NCI-H446 treated with DMSO at 0.1 percent for 48 hours (cell line): Measurements from ENCODE around the gene SUV39H1.
A peak's percentile ranks its signal among the peaks of the same experiment; 100 is the strongest.
"Not testable (repeated sequence)": the region's sequence is repeated elsewhere in the genome, so short reads cannot be mapped to it uniquely, and the experiment has no call there.

Experiments
- DNase-seq: peaks from one replicate; lab custom pipeline; 2025; lab: John Stamatoyannopoulos, UW

The SUV39H1 gene

GRCh38 chrX:48685416-48685815, 11.1 kb upstream of the SUV39H1 start:
- DNase-seq: no peak

DNA sequence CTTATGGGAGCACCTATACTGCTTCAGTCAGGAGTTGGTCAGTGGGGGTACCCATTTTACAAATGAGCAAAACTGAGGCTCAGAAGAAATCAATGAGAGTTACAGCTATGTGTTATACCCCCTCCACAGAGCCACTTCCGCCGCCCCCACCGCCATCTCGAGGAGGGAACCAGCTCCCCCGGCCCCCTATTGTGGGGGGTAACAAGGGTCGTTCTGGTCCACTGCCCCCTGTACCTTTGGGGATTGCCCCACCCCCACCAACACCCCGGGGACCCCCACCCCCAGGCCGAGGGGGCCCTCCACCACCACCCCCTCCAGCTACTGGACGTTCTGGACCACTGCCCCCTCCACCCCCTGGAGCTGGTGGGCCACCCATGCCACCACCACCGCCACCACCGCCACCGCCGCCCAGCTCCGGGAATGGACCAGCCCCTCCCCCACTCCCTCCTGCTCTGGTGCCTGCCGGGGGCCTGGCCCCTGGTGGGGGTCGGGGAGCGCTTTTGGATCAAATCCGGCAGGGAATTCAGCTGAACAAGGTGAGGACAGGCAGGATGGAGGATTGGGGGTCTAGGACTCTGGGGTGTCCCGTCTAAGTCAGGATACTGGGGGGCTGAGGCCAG, 7.9 kb upstream of the SUV39H1 start:
- no peak for DNase-seq

DNA sequence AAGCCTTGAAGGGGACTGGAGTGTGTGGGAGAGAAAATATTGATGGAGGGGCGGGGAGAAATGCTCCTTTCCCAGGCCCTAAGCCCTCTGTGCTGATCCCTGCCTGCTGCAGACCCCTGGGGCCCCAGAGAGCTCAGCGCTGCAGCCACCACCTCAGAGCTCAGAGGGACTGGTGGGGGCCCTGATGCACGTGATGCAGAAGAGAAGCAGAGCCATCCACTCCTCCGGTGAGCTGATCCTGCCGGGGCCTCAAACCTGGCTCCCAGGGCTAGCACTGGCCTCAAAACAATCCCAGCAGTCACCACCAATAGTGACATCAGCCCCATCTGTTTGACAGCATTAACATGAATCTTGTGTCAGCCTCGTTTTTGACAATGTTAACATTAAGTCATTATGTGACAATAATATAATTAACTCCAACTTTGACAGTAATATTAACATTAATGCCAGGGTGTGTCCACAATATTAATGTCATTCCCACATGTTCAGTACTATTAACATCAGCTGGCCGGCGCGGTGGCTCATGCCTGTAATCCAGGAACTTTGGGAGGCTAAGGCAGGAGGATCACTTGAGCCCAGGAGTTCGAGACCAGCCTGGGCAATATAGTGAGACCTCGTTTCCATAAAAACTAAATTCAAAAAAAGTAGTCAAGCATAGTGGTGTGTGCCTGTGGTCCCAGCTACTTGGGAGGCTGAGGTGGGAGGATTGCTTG, 7.2 kb upstream of the SUV39H1 start:
- no peak for DNase-seq

GRCh38 chrX:48691746-48692145, 4.8 kb upstream of the SUV39H1 start:
- DNase-seq: not testable (repeated sequence)

DNA sequence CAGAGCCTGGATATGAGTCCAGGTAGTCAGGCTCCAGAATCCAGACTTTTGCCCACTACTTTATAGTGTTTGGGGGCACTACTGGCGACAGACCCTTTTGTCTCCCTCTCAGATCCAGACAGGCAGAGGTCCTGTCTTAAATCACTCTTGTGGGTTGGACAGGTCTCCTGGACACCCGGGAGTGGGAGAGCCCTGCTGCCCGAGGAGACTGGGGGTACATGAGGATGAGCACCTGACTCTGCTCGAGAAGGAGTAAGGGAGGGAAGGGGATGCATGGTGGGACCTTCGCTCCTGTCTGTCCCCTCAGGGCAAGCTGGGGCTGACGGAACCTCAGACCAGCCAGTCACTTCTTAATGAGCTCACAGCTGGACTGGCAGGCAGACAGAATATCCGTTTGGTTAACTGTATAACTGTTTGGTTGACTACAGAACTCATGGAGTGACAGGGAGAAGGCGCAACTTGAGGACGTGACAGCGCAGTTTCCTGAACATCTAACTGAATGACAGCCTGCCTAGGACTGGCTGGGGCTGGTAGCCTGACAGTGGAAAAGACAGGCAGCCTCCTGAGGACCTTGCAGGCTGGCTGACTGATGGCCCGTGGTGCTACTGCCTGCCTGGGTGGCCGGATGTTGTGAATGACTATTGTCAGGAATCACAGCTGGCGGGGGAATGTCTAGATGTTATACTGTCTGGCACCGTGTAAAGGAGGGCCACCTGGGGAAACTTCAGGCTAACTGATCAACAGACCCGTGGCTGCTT, 1.6 kb upstream of the SUV39H1 start:
- no peak for DNase-seq

- no peak for DNase-seq
Measured at GRCh38 chrX:48695534-48695896, 1.0 kb upstream of the SUV39H1 start.

GRCh38 chrX:48695925-48696300, 621 bp upstream of the SUV39H1 start:
- DNase-seq: no peak

DNA sequence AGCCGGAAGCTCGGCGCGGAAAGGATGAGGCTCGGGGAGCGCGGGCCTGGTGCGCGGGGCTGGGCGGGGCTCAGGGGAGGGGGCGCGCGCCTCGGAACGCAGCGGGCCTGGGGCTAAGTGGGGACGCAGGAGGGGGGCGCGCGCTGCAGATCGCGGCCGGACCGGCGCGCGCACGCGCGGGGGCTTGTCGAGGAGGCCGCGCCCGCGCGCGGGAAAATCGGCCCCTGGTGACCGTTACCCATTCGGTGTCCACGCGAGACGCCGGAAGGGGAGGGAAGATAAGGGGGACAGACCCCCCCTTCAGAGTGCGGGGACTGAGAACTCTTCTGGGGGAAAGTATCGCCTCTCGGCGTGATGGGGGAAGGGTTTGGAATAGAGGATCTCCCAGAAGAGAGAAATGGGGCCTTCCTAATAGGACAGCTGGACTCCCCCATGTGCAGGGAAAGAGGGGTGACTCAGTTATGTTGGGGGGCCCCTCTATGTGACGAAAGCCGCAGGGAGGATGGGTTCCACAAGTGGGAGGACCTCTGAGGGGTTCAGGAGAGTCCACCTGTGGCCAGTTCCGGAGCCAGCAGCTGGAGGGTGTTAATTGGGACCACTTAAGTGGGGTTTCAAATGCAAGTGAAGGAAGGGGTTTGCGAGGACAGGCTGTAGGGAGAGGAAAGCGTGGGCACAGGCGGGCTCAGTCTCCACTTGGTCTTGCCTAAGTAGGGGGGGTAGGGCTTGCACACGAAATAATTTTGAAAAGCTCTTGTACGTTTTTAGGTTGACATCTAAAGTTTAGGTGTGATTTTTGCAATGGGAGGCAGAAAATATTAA, 584 bp downstream of the SUV39H1 start:
- peak; percentile 22 for DNase-seq

DNA sequence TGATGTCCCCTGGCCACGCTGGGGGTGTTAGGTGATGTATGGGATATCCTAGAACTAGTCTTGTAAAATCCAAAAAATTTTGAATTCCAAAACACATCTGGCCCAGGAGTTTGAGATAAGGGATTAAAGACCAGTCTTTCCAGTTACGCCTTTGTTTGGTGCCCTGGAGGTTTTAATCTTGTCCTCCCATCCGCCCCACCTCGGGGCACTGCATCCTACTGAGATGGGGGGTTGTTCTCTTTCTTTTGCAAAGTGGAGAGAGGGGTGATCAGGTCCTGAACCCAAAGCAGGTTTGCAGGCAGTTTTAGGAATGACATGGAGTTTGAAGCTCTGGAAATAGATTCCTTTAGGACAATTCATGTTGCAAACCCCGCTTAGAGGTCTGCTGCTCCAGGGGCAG, 1.8 kb downstream of the SUV39H1 start:
- no peak for DNase-seq

- DNase-seq: no peak
Measured at GRCh38 chrX:48700246-48700645, 3.7 kb downstream of the SUV39H1 start.

DNA sequence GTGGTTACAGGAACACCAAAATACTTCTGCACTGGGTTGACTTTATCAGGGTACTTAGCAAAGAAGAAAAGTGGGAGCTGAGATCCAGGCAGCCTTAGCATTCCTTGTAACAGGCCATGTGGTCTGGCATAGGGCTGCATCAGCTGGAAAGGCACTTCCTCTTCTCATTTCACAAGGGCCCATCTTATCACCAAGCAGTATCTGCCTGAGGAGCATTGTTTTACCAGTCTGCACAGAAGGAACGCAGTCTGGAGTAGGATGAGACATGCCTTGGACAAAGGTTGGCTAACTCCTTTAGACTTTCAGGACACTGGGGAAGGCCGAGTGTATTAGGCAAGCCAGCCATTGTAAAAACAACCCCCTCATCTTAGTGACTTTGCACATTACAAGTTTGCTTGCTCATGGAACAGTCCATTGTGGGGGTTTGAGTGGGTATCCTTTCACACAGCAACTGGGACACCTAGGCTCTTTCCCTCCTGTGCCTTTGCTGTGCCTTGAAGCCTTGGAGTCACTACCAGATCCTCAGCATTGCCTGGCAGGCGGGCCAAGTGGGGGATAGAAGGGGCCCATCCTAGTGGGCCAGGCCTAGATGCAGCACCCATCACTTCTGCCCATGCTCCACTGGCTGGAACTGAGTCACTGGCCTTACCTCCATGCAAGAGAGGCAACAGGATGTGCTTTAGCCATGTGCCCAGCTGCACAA, 4.6 kb downstream of the SUV39H1 start:
- DNase-seq: no peak

DNA sequence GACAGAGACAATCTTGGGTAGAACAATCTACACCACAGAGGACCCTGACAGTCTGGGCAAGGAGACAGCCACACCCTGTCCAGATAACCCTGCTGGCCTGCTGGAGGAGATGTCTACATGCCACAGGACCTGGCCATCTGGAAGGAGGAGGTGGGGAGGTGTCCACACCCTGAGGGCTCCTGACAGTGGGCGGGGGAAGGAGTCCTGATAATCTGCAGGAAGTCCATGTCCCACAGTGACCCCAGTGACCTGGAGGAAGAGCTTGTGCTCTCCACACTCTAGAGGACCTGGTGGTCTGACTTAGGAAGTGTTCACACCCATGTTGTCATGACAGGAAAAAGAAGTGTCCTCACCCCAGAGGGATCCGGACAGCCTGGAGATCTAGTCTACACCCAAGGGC, 5.5 kb downstream of the SUV39H1 start:
- no peak for DNase-seq

GRCh38 chrX:48702716-48703115, 6.2 kb downstream of the SUV39H1 start:
- DNase-seq: no peak

GRCh38 chrX:48703228-48703627, 6.7 kb downstream of the SUV39H1 start:
- DNase-seq: no peak

GRCh38 chrX:48703642-48704481, 7.3 kb downstream of the SUV39H1 start:
- DNase-seq: peak; percentile 60

- no peak for DNase-seq
Measured at GRCh38 chrX:48705871-48706270, 9.3 kb downstream of the SUV39H1 start.

GRCh38 chrX:48709522-48710112, 13.1 kb downstream of the SUV39H1 start:
- no peak for DNase-seq

DNA sequence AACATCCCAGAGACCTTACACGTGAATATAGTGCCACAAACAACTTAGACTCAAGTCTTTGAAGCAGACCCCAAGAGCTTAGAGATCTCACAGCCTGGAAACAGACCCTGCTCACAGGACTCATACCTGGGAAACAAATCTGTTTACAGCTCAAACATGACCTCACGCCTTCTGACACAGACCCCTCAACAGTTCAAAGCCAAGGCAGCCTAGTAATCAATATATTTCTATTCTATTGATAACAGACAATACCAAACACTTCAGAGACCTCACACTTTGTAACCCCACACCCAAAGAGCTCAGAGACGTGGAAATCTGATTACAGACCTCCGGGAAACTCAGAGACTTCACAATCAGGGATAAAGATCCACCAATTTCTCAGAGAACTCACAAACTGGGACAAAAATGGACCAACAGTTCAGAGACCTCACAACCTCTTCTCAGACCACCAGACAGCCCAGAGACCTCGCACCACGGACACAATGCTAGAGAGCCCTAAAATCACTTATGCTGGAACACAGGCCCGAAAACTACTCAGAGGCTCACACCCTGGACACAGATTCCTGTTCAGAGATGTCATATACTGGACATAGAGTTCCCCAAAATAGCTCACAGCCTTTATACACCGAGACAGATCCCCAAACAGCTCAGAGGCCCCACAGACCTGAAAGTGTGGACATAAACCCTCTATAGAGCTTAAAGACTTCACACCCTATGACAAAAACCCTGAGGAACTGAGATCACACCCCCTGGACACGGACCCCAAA, 14.8 kb downstream of the SUV39H1 start:
- no peak for DNase-seq

GRCh38 chrX:48711929-48712505, 15.5 kb downstream of the SUV39H1 start:
- DNase-seq: no peak
